ENCODE data around the gene PPP1R18.

GRCh38 chr6:30651143-30651542 lies 35.3 kb downstream of the PPP1R18 start:
- TF ChIP-seq CTCF (IDR thresholded peaks at IDR 0.05; ENCODE audit: low read depth, low read length) = no peak
- no peak for TF ChIP-seq EZH2phosphoT487 (IDR thresholded peaks at IDR 0.05; ENCODE audit: low read depth)
